GM18951 (cell line): Measurements from ENCODE around the gene R3HDM1.

ENCODE experiments used
- POLR2A ChIP-seq: IDR thresholded peaks from 4 replicates; pipeline ENCODE4 v1.6.1; 2011; ENCODE audit warnings: mild to moderate bottlenecking; ENCODE audit not compliant: insufficient read length, insufficient read depth; ENCODE audit errors: extremely low read depth
- in situ Hi-C: fragments of 300-500 bp; cut with MboI; formaldehyde crosslinking; loops from one replicate; pipeline ENCODE4 v1.12.0; 2022; ENCODE audit warnings: low sequenced_read_pairs, mixed read lengths, inconsistent platforms; ENCODE audit not compliant: unreplicated experiment

Gene R3HDM1

GRCh38 chr2:135740206-135740605 is 208.9 kb downstream of the R3HDM1 start:
- in situ Hi-C loops, result no loop called here
- no peak for TF ChIP-seq POLR2A

GRCh38 chr2:135741043-135741394 is 209.7 kb downstream of the R3HDM1 start:
- in situ Hi-C loops, result no loop called here
- TF ChIP-seq POLR2A, result no peak

- in situ Hi-C loops, result no loop called here
- peak; percentile 89 for TF ChIP-seq POLR2A
These were observed 210.4 kb downstream of the R3HDM1 start, which contains the start of gene UBXN4 for GRCh38 chr2:135741395-135742324. Gene UBXN4 (plus strand): TSS chr2:135741855. CDS start chr2:135741930, 75 bp downstream.

- in situ Hi-C loops, result no loop called here
- peak; percentile 18 for TF ChIP-seq POLR2A
These were observed 211.1 kb downstream of the R3HDM1 start for GRCh38 chr2:135742325-135742757.

- in situ Hi-C loops, result no loop called here
- no peak for TF ChIP-seq POLR2A
These were observed 212.6 kb downstream of the R3HDM1 start for GRCh38 chr2:135743860-135744259.

GRCh38 chr2:135744760-135745314 is 213.6 kb downstream of the R3HDM1 start:
- TF ChIP-seq POLR2A, result no peak
- in situ Hi-C loops, result no loop called here

GRCh38 chr2:135745545-135745944 is 214.3 kb downstream of the R3HDM1 start:
- in situ Hi-C loops, result no loop called here
- TF ChIP-seq POLR2A, result no peak

- TF ChIP-seq POLR2A, result no peak
- in situ Hi-C loops, result no loop called here
These were observed 224.3 kb downstream of the R3HDM1 start for GRCh38 chr2:135755573-135755972.

- in situ Hi-C loops, result no loop called here
- TF ChIP-seq POLR2A, result no peak
These were observed 225.4 kb downstream of the R3HDM1 start for GRCh38 chr2:135756692-135757091.

- TF ChIP-seq POLR2A, result no peak
- in situ Hi-C loops, result no loop called here
These were observed 230.7 kb downstream of the R3HDM1 start for GRCh38 chr2:135762022-135762421.

- in situ Hi-C loops, result no loop called here
- TF ChIP-seq POLR2A, result no peak
These were observed 231.2 kb downstream of the R3HDM1 start for GRCh38 chr2:135762530-135762929.

GRCh38 chr2:135768863-135769262 is 237.6 kb downstream of the R3HDM1 start:
- TF ChIP-seq POLR2A, result no peak
- in situ Hi-C loops, result no loop called here

GRCh38 chr2:135773319-135773718 is 242.0 kb downstream of the R3HDM1 start:
- no peak for TF ChIP-seq POLR2A
- in situ Hi-C loops, result no loop called here

GRCh38 chr2:135773917-135774316 is 242.6 kb downstream of the R3HDM1 start:
- TF ChIP-seq POLR2A, result no peak
- in situ Hi-C loops, result no loop called here
